ENCODE results near the gene PCNX4.

DNA sequence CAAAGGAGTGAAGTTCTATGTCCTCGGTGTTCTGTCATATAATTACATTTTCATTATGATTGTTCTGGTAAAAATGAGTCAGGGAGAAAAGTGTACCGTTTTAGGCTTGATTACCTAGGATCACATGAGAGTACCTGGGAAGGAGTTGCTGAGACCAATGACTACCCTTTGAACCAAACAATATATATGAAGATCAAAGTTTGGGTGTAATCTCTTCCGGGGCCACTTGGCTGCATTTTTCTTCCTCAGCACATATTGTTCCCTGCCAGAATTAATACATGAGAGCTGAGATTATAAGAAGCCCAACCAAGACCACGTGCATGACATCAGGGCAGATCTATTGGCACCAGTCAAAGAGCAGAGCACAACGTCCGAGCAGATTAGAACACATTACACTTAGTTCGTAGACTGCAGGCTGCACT lies 114.5 kb downstream of the PCNX4 start:
- TF ChIP-seq, protein P1, sequence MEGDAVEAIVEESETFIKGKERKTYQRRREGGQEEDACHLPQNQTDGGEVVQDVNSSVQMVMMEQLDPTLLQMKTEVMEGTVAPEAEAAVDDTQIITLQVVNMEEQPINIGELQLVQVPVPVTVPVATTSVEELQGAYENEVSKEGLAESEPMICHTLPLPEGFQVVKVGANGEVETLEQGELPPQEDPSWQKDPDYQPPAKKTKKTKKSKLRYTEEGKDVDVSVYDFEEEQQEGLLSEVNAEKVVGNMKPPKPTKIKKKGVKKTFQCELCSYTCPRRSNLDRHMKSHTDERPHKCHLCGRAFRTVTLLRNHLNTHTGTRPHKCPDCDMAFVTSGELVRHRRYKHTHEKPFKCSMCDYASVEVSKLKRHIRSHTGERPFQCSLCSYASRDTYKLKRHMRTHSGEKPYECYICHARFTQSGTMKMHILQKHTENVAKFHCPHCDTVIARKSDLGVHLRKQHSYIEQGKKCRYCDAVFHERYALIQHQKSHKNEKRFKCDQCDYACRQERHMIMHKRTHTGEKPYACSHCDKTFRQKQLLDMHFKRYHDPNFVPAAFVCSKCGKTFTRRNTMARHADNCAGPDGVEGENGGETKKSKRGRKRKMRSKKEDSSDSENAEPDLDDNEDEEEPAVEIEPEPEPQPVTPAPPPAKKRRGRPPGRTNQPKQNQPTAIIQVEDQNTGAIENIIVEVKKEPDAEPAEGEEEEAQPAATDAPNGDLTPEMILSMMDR (conservative IDR thresholded peaks at IDR 0.05; ENCODE audit: low read length) = no peak
- no peak for TF ChIP-seq EZH2phosphoT487 (IDR thresholded peaks at IDR 0.05; ENCODE audit: borderline replicate concordance, low read depth, low read length)

All from OCI-LY7 (cell line).